SHP77 (cell line): ENCODE measurements around the gene ASCC3.
"Not testable (repeated sequence)": the region's sequence is repeated elsewhere in the genome, so short reads cannot be mapped to it uniquely, and the experiment has no call there.

Experiments used
- DNase-seq, 2 experiments: peaks; one replicate each; lab custom pipeline; 2025; lab: John Stamatoyannopoulos, UW

ASCC3 gene

GRCh38 chr6:100808638-100809275 lies 72.4 kb downstream of the ASCC3 start:
- no peak for DNase-seq

- no peak for DNase-seq
Measured at GRCh38 chr6:100806296-100806695, 74.8 kb downstream of the ASCC3 start.

GRCh38 chr6:100803264-100804045 lies 77.7 kb downstream of the ASCC3 start:
- DNase-seq: no peak

GRCh38 chr6:100801036-100801435 lies 80.1 kb downstream of the ASCC3 start:
- DNase-seq: no peak

- DNase-seq: no peak
Measured at GRCh38 chr6:100796049-100796823, 84.9 kb downstream of the ASCC3 start.

GRCh38 chr6:100790084-100790483 lies 91.0 kb downstream of the ASCC3 start:
- DNase-seq: no peak

- DNase-seq: no peak
Measured at GRCh38 chr6:100785982-100786381, 95.1 kb downstream of the ASCC3 start.

- DNase-seq: no peak
Measured at GRCh38 chr6:100780648-100781047, 100.5 kb downstream of the ASCC3 start.

GRCh38 chr6:100775667-100776066 lies 105.5 kb downstream of the ASCC3 start:
- DNase-seq: no peak

- no peak for DNase-seq
Measured at GRCh38 chr6:100774681-100775080, 106.4 kb downstream of the ASCC3 start.

- DNase-seq: no peak
Measured at GRCh38 chr6:100768816-100769351, 112.2 kb downstream of the ASCC3 start.

GRCh38 chr6:100763617-100764241 lies 117.4 kb downstream of the ASCC3 start:
- no peak for DNase-seq

- no peak for DNase-seq
Measured at GRCh38 chr6:100761841-100762240, 119.3 kb downstream of the ASCC3 start.

- not testable (repeated sequence) for DNase-seq
Measured at GRCh38 chr6:100758386-100758785, 122.7 kb downstream of the ASCC3 start.

GRCh38 chr6:100753421-100753820 lies 127.7 kb downstream of the ASCC3 start:
- no peak for DNase-seq

- DNase-seq: no peak
Measured at GRCh38 chr6:100751590-100751989, 129.5 kb downstream of the ASCC3 start.

GRCh38 chr6:100745419-100746041 lies 135.6 kb downstream of the ASCC3 start:
- DNase-seq: no peak

GRCh38 chr6:100740439-100740838 lies 140.7 kb downstream of the ASCC3 start:
- no peak for DNase-seq

- not testable (repeated sequence) for DNase-seq
Measured at GRCh38 chr6:100737720-100738119, 143.4 kb downstream of the ASCC3 start.

- DNase-seq: no peak
Measured at GRCh38 chr6:100731411-100731810, 149.7 kb downstream of the ASCC3 start.
